ENCODE results near the gene SAMD10.

SAMD10 gene

GRCh38 chr20:63939061-63939935 lies 40.1 kb downstream of the SAMD10 start:
- CTCF ChIA-PET: no interaction called here
- POLR2A ChIA-PET: interaction anchor here (0.7 to 1.1 kb wide), 4 partner anchors 17 to 87 kb away, joined by 3 read pairs; partner anchors contain the start of gene UCKL1
- peaks cover 6 to 71% of the 10 kb centered on the region in 2 experiments; a peak in 2 of 3 replicates for H3K36me3 ChIP-seq (ENCODE audit: control insufficient read depth in 2 of 2, insufficient read depth in 1 of 2, low read length in 2 of 2)

DNA sequence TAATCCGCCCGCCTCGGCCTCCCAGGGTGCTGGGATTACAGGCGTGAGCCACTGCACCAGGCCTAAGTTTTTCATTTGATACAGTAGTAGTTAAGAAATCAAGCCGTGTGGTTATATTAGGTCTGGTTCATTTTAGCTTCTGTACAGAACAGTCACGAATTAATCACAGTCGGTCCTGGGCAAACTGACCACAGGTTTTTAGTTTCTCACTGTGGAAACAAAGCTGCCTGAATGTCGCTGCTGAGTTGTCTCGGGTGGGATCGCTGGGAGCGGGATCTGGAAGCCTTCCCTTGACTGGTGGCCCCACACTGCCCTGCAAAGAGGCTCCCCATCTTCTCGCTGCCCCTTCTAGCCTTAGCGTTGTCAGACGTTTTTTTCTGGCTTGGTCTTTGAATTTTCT lies 41.8 kb downstream of the SAMD10 start:
- TF ChIP-seq ZFP3 (tag by site-specific recombination; IDR thresholded peaks at IDR 0.05; ENCODE audit: low read depth) (no peak), SP3 (tag by site-specific recombination; IDR thresholded peaks at IDR 0.05) (no peak), KLF8 (tag by site-specific recombination; IDR thresholded peaks at IDR 0.05) (no peak), ZNF449 (tag by site-specific recombination; IDR thresholded peaks at IDR 0.05) (no peak), KLF7 (tag by site-specific recombination; IDR thresholded peaks at IDR 0.05; ENCODE audit: borderline replicate concordance) (no peak), GLI4 (tag by site-specific recombination; IDR thresholded peaks at IDR 0.05) (no peak), ZNF843 (tag by site-specific recombination; IDR thresholded peaks at IDR 0.05) (no peak)
- TF ChIP-seq, protein P1, sequence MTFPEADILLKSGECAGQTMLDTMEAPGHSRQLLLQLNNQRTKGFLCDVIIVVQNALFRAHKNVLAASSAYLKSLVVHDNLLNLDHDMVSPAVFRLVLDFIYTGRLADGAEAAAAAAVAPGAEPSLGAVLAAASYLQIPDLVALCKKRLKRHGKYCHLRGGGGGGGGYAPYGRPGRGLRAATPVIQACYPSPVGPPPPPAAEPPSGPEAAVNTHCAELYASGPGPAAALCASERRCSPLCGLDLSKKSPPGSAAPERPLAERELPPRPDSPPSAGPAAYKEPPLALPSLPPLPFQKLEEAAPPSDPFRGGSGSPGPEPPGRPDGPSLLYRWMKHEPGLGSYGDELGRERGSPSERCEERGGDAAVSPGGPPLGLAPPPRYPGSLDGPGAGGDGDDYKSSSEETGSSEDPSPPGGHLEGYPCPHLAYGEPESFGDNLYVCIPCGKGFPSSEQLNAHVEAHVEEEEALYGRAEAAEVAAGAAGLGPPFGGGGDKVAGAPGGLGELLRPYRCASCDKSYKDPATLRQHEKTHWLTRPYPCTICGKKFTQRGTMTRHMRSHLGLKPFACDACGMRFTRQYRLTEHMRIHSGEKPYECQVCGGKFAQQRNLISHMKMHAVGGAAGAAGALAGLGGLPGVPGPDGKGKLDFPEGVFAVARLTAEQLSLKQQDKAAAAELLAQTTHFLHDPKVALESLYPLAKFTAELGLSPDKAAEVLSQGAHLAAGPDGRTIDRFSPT (tag by site-specific recombination; IDR thresholded peaks at IDR 0.05): no peak
- Histone ChIP-seq H3K4me3 (ENCODE audit: low read depth, low read length) (no peak overlapping the region), H3K4me1 (ENCODE audit: control insufficient read depth, insufficient read depth, low read length) (no peaks in the 10 kb centered on the region; the same call in 1 of the 2 replicates), H3K27ac (ENCODE audit: extremely low read depth, low read depth, low read length) (no peak overlapping the region), H3K9me3 (ENCODE audit: control insufficient read depth, insufficient read depth, low read depth, low read length) (no peaks in the 10 kb centered on the region), H3K36me3 (ENCODE audit: control insufficient read depth in 2 of 2, insufficient read depth in 1 of 2, low read length in 2 of 2) (peaks cover 6 to 69% of the 10 kb centered on the region in 2 experiments; a peak in 2 of 3 replicates)
- POLR2A ChIA-PET: no interaction called here
- CTCF ChIA-PET: interaction anchor here (0.6 kb wide), 1 partner anchor 42 kb away, joined by 3 read pairs; no protein-coding TSS in a partner anchor

More at GRCh38 chr20:63939061-63939935, 40.1 kb downstream of the SAMD10 start:
- TF ChIP-seq ZNF266 (tag by site-specific recombination; IDR thresholded peaks at IDR 0.05; ENCODE audit: low read depth) (no peak), ZNF623 (tag by site-specific recombination; IDR thresholded peaks at IDR 0.05) (no peak), BCL11B (tag by site-specific recombination; IDR thresholded peaks at IDR 0.05; ENCODE audit: low read depth) (no peak), SP2 (tag by site-specific recombination; IDR thresholded peaks at IDR 0.05) (no peak), ZNF133 (tag by site-specific recombination; IDR thresholded peaks at IDR 0.05) (no peak), TCF7L2 (IDR thresholded peaks at IDR 0.05; ENCODE audit: borderline replicate concordance, low read depth, low read length) (no peak), ZNF18 (tag by site-specific recombination; IDR thresholded peaks at IDR 0.05) (no peak), ZNF391 (tag by site-specific recombination; IDR thresholded peaks at IDR 0.05; ENCODE audit: borderline replicate concordance, low read depth) (no peak), ZBTB1 (tag by site-specific recombination; IDR thresholded peaks at IDR 0.05) (no peak), HOXC10 (CRISPR knock-in tag; IDR thresholded peaks at IDR 0.05) (no peak), ZBTB17 (tag by site-specific recombination; IDR thresholded peaks at IDR 0.05) (no peak)
- TF ChIP-seq, protein P2, sequence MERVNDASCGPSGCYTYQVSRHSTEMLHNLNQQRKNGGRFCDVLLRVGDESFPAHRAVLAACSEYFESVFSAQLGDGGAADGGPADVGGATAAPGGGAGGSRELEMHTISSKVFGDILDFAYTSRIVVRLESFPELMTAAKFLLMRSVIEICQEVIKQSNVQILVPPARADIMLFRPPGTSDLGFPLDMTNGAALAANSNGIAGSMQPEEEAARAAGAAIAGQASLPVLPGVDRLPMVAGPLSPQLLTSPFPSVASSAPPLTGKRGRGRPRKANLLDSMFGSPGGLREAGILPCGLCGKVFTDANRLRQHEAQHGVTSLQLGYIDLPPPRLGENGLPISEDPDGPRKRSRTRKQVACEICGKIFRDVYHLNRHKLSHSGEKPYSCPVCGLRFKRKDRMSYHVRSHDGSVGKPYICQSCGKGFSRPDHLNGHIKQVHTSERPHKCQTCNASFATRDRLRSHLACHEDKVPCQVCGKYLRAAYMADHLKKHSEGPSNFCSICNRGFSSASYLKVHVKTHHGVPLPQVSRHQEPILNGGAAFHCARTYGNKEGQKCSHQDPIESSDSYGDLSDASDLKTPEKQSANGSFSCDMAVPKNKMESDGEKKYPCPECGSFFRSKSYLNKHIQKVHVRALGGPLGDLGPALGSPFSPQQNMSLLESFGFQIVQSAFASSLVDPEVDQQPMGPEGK (tag by site-specific recombination; IDR thresholded peaks at IDR 0.05): no peak
- TF ChIP-seq, protein P3, sequence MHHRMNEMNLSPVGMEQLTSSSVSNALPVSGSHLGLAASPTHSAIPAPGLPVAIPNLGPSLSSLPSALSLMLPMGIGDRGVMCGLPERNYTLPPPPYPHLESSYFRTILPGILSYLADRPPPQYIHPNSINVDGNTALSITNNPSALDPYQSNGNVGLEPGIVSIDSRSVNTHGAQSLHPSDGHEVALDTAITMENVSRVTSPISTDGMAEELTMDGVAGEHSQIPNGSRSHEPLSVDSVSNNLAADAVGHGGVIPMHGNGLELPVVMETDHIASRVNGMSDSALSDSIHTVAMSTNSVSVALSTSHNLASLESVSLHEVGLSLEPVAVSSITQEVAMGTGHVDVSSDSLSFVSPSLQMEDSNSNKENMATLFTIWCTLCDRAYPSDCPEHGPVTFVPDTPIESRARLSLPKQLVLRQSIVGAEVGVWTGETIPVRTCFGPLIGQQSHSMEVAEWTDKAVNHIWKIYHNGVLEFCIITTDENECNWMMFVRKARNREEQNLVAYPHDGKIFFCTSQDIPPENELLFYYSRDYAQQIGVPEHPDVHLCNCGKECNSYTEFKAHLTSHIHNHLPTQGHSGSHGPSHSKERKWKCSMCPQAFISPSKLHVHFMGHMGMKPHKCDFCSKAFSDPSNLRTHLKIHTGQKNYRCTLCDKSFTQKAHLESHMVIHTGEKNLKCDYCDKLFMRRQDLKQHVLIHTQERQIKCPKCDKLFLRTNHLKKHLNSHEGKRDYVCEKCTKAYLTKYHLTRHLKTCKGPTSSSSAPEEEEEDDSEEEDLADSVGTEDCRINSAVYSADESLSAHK (tag by site-specific recombination; IDR thresholded peaks at IDR 0.05): no peak
- H3K4me1 ChIP-seq (ENCODE audit: control insufficient read depth, insufficient read depth, low read length): no peaks in the 10 kb centered on the region; the same call in 1 of the 2 replicates
- H3K27ac ChIP-seq (ENCODE audit: extremely low read depth, low read depth, low read length): no peak overlapping the region
- H3K4me3 ChIP-seq (ENCODE audit: low read depth, low read length): no peak overlapping the region
- no peaks in the 10 kb centered on the region for H3K9me3 ChIP-seq (ENCODE audit: control insufficient read depth, insufficient read depth, low read depth, low read length)
